RCC 7860 (cell line): ENCODE data around the gene ANKS1A.
A peak's percentile ranks its signal among the peaks of the same experiment; 100 is the strongest.
"Not testable (repeated sequence)": the region's sequence is repeated elsewhere in the genome, so short reads cannot be mapped to it uniquely, and the experiment has no call there.

Source experiments
- DNase-seq: peaks from one replicate; pipeline ENCODE4 v3.0.0-alpha.2; 2015; ENCODE audit warnings: low spot score
- FAIRE-seq: peaks from 2 replicates; lab custom pipeline; 2012; peaks lifted over from hg19 to GRCh38; lab: Jason Lieb, UNC

The ANKS1A gene

GRCh38 chr6:34884996-34885395 lies 4.1 kb upstream of the ANKS1A start:
- FAIRE-seq (no peak), DNase-seq (no peak)

DNA sequence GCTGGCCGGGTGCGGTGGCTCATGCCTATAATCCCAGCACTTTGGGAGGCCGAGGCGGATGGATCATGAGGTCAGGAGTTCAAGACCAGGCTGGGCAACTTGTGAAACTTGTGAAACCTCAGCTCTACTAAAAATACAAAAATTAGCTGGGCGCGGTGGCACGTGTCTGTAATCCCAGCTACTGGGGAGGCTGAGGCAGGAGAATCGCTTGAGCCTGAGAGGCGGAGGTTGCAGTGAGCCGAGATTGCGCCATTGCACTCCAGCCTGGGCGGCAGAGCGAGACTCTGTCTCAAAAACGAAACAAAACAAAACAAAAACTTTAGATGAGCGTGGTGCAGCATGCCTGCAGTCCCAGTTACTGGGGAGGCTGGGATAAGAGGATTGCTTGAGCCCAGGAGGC lies 3.2 kb upstream of the ANKS1A start:
- FAIRE-seq, DNase-seq: not testable (repeated sequence)

- DNase-seq = peak; percentile 79
- FAIRE-seq = no peak
Observed at GRCh38 chr6:34887753-34888513, 1.1 kb upstream of the ANKS1A start, which contains the start of gene TAF11. Gene TAF11, minus strand, starts transcription at chr6:34888042. Its CDS starts 85 bp downstream, at chr6:34887957.

- DNase-seq = no peak
- FAIRE-seq = no peak
Observed at GRCh38 chr6:34888514-34888856, 570 bp upstream of the ANKS1A start.

GRCh38 chr6:34890533-34890925 lies 1.5 kb downstream of the ANKS1A start:
- DNase-seq (no peak), FAIRE-seq (no peak)

DNA sequence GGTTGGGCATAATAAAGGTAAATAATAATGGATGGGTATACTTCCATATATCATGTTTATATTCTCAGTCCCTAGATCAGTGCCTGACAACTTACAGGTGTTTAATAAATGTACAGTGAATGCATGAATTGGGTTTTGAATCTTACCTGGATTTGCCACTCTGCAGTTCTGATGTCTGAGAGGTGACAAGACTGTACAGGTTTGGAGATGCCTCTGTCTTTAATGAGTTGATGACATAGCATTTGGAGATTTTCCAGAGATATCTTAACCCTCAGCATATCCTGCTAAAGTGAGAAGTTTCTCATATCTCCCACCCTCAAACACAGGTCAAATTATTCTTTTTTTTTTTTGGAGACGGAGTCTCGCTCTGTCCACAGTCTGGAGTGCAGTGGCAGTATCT lies 2.2 kb downstream of the ANKS1A start:
- DNase-seq (no peak), FAIRE-seq (no peak)

DNA sequence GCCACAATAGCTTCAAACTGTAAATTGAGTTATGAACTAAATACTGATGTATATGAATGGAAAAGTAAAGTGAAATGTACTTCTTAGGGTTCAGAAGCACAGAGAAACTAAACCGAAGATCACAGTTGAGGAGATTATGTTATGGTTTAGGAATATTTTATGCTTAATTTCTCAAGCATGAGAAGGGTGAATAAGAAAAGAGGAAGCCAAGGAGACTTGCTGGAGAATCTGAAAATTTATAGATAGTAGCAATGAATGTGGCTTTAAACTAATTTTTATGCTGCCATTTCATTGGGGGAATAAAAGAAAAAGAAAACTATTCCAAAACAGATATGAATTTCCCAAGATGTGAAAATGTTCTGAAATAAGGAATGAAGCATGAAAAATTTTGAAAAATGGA lies 5.6 kb downstream of the ANKS1A start:
- no peak for DNase-seq
- FAIRE-seq = no peak

- FAIRE-seq = no peak
- no peak for DNase-seq
Observed at GRCh38 chr6:34897130-34897529, 8.1 kb downstream of the ANKS1A start.

- FAIRE-seq (no peak), DNase-seq (no peak)
Observed at GRCh38 chr6:34897716-34898115, 8.7 kb downstream of the ANKS1A start.

- DNase-seq, FAIRE-seq: not testable (repeated sequence)
Observed at GRCh38 chr6:34899748-34900147, 10.7 kb downstream of the ANKS1A start.

DNA sequence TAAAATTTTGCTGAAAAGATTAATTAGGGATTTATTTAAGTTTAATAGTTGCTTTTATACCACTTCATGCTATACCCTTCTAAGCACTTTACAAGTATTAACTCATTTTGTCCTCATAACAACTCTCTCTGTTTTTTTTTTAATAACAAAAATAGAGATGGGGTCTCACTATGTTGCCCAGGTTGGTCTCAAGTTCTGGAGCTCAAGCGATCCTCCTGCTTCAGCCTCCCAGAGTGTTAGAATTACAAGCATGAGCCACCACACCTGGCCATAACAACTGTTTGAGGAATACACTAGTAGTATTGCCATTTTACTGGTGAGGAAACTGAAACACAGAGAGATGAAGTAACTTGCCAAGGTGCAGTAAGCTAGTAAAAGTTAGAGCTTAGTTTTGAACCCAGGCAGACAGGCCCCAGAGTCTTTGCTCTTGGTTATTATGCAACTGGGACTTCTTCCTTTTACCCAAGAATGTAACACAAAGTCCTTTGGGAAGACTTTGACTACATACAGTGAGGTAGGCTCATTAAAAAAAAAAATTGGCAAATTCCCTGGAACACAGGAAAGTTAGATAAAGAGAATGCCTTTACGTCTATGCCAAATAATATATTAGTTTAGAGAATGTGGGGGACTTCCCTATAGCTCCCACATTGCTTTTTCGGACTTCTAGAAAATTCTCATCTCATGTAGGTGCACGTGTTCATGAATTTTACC lies 11.4 kb downstream of the ANKS1A start:
- FAIRE-seq (no peak), DNase-seq (no peak)

GRCh38 chr6:34901930-34902329 lies 12.9 kb downstream of the ANKS1A start:
- no peak for DNase-seq
- no peak for FAIRE-seq

- no peak for FAIRE-seq
Observed at GRCh38 chr6:34904990-34905613, 16.0 kb downstream of the ANKS1A start.

GRCh38 chr6:34906826-34907225 lies 17.8 kb downstream of the ANKS1A start:
- FAIRE-seq (no peak), DNase-seq (no peak)

More at GRCh38 chr6:34904990-34905613, 16.0 kb downstream of the ANKS1A start:
- DNase-seq = no peak

DNA sequence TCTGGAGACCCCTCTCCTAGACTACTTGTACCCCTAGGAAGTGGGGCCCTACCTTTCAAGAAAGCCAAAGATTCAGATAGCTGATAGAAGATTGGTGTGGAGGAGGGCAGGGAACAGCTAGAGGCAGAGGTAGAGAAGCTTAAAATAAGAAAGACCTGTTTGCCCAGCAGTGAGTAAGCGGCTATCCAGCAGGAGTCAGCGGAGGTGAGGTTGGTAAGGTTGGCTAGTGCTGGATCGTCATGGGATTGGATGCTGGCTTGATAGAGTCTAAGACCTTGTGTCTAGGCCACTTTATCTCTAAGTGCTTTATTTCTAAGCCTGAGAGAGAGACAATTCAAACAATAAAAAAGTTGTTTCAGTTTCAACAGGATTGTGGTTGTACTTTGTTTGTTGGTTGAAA lies 19.1 kb downstream of the ANKS1A start:
- no peak for DNase-seq
- FAIRE-seq = no peak

- no peak for DNase-seq
- FAIRE-seq = no peak
Observed at GRCh38 chr6:34909320-34909883, 20.3 kb downstream of the ANKS1A start.

GRCh38 chr6:34911822-34912221 lies 22.8 kb downstream of the ANKS1A start:
- FAIRE-seq (no peak), DNase-seq (no peak)

- DNase-seq = peak; percentile 60
- FAIRE-seq = peak; percentile 85
Observed at GRCh38 chr6:34912715-34913464, 23.8 kb downstream of the ANKS1A start.

DNA sequence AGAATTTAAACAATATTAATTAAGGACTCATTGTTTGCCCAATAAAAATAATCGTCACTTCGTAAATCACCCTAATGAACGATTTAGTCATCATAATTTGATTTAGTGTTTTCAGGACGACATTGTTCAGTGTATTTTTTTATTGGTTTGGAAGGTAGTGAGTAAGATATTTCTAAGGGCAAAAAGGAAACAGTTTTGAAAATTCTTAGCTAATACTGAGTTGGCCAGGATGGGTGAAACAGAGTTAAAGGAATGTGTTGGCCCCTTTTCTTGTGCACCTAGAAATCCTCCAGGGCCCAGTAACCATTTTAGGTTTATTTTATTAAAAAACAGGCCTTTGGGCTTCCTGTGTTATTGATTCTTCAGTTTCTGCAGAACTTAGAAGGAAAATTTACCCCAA lies 25.3 kb downstream of the ANKS1A start:
- DNase-seq (no peak), FAIRE-seq (no peak)

DNA sequence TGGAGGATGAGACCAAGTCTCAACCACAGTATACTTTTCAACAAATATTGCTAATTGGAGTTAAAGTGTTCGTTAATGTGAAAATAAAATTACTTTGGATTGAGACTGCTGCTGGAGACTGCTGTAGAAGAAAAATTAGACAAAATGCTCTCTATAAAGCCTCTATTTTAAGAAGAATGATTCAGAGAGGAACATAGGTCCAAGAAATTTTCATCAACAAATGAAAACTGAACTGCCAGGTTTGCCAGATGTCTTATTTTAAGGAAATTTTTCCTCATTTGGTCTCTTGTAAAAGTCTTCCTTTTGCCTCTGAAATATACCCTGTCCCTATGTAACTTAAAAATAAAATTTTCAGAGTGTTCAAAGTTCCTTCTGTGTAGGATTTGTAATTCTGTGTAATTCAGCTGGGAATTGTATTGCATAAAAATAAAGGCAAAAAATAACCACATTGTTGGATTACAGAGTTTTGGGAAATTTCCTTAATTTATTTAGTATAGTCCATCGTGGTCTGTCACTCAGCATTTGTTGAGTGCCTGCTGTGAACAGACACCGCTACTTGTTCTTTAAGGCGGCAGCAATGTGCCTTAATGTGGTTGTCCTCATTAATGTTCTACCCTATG lies 27.4 kb downstream of the ANKS1A start:
- DNase-seq (no peak), FAIRE-seq (no peak)
